OCI-LY1 (cell line): ENCODE measurements around the gene ALOX15.

Experiments
- EZH2 ChIP-seq: fragments of 200-600 bp; sonication (generic), shearing (Covaris generic); IDR thresholded peaks from 2 replicates; pipeline ENCODE4 v1.8.0; 2017; ENCODE audit warnings: borderline replicate concordance, mixed run types, mild to moderate bottlenecking, antibody characterized with exemption, low read length, moderate library complexity, mixed read lengths
- TF ChIP-seq, protein P1 (sequence below): fragments of 200-600 bp; sonication (generic), shearing (Covaris generic); IDR thresholded peaks from 2 replicates; pipeline ENCODE4 v1.5.1; 2017; ENCODE audit warnings: mild to moderate bottlenecking, antibody characterized with exemption, low read length, moderate library complexity, mixed read lengths

DNA sequence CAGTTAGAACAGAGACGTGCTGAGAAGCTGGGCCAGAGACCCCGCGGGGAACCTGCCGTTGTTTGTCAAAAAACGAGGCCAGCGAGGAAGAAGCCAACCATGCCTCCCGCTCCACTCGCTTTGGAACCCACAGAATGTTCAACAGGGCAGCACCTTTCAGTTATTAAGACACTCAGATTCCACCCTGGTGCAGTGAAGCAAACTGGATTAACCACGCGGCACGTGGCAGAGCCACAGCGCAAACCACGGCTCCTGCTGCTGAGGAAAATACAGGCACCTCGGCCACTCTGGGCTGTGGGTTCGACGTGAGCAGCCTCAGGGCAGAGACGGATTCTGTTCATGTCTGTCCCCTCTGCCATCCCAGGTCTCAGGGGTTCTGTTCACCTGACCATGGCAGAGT is 24.4 kb downstream of the ALOX15 start:
- TF ChIP-seq, protein P1, sequence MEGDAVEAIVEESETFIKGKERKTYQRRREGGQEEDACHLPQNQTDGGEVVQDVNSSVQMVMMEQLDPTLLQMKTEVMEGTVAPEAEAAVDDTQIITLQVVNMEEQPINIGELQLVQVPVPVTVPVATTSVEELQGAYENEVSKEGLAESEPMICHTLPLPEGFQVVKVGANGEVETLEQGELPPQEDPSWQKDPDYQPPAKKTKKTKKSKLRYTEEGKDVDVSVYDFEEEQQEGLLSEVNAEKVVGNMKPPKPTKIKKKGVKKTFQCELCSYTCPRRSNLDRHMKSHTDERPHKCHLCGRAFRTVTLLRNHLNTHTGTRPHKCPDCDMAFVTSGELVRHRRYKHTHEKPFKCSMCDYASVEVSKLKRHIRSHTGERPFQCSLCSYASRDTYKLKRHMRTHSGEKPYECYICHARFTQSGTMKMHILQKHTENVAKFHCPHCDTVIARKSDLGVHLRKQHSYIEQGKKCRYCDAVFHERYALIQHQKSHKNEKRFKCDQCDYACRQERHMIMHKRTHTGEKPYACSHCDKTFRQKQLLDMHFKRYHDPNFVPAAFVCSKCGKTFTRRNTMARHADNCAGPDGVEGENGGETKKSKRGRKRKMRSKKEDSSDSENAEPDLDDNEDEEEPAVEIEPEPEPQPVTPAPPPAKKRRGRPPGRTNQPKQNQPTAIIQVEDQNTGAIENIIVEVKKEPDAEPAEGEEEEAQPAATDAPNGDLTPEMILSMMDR = no peak
- no peak for TF ChIP-seq EZH2
